Uterus (tissue), 4 donors: Measurements from ENCODE around the gene CERS5. TPM values are rescaled to one million over a fixed set of nuclear protein-coding genes. Genes with fewer than 3 reads are reported as not detected.
"Not testable (repeated sequence)": the region's sequence is repeated elsewhere in the genome, so short reads cannot be mapped to it uniquely, and the experiment has no call there.

Experiments
- DNase-seq, 2 donors: peaks; one replicate each; pipeline ENCODE4 v3.0.0-alpha.2; 2019 to 2020
- H3K27ac ChIP-seq, 2 donors: fragments of 200-600 bp; sonication (generic); 1 replicate in 1 of 2; 2 replicates in 1 of 2; pipeline ENCODE4 v1.5.1; 2016 to 2018
- H3K27me3 ChIP-seq, 2 donors: fragments of 200-600 bp; sonication (generic); one replicate each; pipeline ENCODE4 v1.5.1; 2018 to 2019; ENCODE audit warnings: control low read depth in 1 of 2
- H3K36me3 ChIP-seq, 2 donors: fragments of 200-600 bp; sonication (generic); one replicate each; pipeline ENCODE4 v1.5.1; 2019; ENCODE audit warnings: control low read depth in 1 of 2
- H3K4me1 ChIP-seq, 2 donors: fragments of 200-600 bp; sonication (generic); one replicate each; pipeline ENCODE4 v1.5.1; 2018 to 2019; ENCODE audit warnings: control low read depth in 1 of 2
- H3K4me3 ChIP-seq, 2 donors: fragments of 200-600 bp; sonication (generic); 1 replicate in 1 of 2; 2 replicates in 1 of 2; pipeline ENCODE4 v1.5.1; 2018 to 2019; ENCODE audit warnings: mild to moderate bottlenecking in 1 of 2
- H3K9me3 ChIP-seq, 2 donors: fragments of 200-600 bp; sonication (generic); one replicate each; pipeline ENCODE4 v1.5.1; 2019; ENCODE audit warnings: control low read depth in 1 of 2
- POLR2A ChIP-seq, 2 donors: fragments of 450-650 bp; IDR thresholded peaks; one replicate each; pipeline ENCODE4 v1.6.1; 2016; ENCODE audit warnings: antibody characterized with exemption in 2 of 2, mild to moderate bottlenecking in 1 of 2, moderate library complexity in 1 of 2
- intact Hi-C: fragments of 100-400 bp; cut with DNase I; formaldehyde crosslinking; loops from one replicate; pipeline ENCODE4 v1.15.1; 2023; ENCODE audit warnings: low total_unique reads
- total RNA-seq, 4 donors: library from RNA; depleted of rRNA in 3 of 4; stranded (reverse); fragments of >200 nt in 3 of 4; gene quantifications; one replicate each; pipeline versions ENCODE4 v1.1.0 to v1.2.4, GENCODE V29; 2014 to 2023
- TF ChIP-seq, protein P1 (sequence below), 4 experiments: fragments of 200-600 bp in 2 of 4; fragments of 450-650 bp in 2 of 4; sonication (generic) in 2 of 4; IDR thresholded peaks; one replicate each; pipeline ENCODE4 v1.5.1; 2016 to 2019; ENCODE audit warnings: antibody characterized with exemption in 4 of 4, mild to moderate bottlenecking in 2 of 4, moderate library complexity in 1 of 4
- donor health status: DM: yes; HTN: yes; CAD: no.

The CERS5 gene
- total RNA-seq, 4 donors from 2014 or later, result 9.1 to 73.9 (median 40.5) TPM

DNA sequence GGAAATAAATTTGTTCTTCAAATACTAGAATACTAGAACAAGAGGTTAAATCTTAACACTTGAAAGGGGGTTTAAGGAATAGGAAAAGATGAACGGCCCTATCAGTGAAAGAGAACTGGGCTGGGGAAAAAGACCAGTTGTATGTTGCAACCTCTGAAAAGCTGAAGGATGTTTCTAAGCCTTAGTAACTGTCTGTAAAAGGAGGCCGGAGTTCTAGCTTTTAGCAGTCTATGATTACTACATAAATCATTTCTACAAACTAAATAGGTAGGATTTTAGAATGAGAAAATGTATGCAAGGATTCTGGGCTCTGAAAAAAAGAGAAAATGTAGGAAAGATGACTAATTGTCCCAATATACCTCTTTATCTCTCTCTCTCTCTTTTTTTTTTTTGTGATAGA, 4.9 kb downstream of the CERS5 start:
- Histone ChIP-seq H3K9me3 (no peaks in the 10 kb centered on the region), H3K4me3 (no peak overlapping the region), H3K27ac (no peak overlapping the region), H3K4me1 (no peaks in the 10 kb centered on the region), H3K36me3 (no peaks in the 10 kb centered on the region), H3K27me3 (no peaks in the 10 kb centered on the region)
- intact Hi-C loops, result no loop called here
- no peak for DNase-seq
- no peak for TF ChIP-seq POLR2A (IDR thresholded peaks at IDR 0.05)
- TF ChIP-seq, protein P1, sequence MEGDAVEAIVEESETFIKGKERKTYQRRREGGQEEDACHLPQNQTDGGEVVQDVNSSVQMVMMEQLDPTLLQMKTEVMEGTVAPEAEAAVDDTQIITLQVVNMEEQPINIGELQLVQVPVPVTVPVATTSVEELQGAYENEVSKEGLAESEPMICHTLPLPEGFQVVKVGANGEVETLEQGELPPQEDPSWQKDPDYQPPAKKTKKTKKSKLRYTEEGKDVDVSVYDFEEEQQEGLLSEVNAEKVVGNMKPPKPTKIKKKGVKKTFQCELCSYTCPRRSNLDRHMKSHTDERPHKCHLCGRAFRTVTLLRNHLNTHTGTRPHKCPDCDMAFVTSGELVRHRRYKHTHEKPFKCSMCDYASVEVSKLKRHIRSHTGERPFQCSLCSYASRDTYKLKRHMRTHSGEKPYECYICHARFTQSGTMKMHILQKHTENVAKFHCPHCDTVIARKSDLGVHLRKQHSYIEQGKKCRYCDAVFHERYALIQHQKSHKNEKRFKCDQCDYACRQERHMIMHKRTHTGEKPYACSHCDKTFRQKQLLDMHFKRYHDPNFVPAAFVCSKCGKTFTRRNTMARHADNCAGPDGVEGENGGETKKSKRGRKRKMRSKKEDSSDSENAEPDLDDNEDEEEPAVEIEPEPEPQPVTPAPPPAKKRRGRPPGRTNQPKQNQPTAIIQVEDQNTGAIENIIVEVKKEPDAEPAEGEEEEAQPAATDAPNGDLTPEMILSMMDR (IDR thresholded peaks at IDR 0.05), result no peak

- no peaks in the 10 kb centered on the region for H3K36me3 ChIP-seq
- intact Hi-C loops, result no loop called here
- no peaks in the 10 kb centered on the region for H3K27me3 ChIP-seq
- no peak for TF ChIP-seq POLR2A (IDR thresholded peaks at IDR 0.05)
- TF ChIP-seq, protein P1 (IDR thresholded peaks at IDR 0.05), result no peak
- H3K9me3 ChIP-seq, result no peaks in the 10 kb centered on the region
- no peaks in the 10 kb centered on the region for H3K4me1 ChIP-seq
- no peak overlapping the region for H3K4me3 ChIP-seq
- no peak overlapping the region for H3K27ac ChIP-seq
- DNase-seq, result no peak
Observed at GRCh38 chr12:50160643-50161042, 6.5 kb downstream of the CERS5 start.

DNA sequence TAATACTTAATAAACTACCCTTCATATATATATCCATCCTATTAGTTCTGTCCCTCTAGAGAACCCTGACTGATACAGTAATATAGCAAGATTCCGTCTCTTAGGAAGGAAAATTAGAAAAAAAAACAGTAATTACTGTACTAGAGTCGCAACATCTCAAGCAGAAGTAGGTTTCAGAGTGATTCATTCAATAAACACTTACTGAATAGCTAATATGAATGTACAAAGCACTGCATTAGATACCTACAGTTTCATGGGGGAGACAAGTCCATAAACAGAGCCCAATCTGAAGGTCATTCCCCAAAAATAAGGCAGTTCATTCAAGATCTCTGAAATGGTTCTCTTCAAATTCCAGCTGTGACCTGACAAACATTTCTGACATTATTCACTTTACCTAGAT, 9.9 kb downstream of the CERS5 start:
- TF ChIP-seq, protein P1 (IDR thresholded peaks at IDR 0.05), result no peak
- no peak for TF ChIP-seq POLR2A (IDR thresholded peaks at IDR 0.05)

GRCh38 chr12:50156641-50157040, 10.5 kb downstream of the CERS5 start:
- no peak for DNase-seq
- no peak overlapping the region for H3K27ac ChIP-seq
- intact Hi-C loops, result no loop called here
- no peak overlapping the region for H3K4me3 ChIP-seq
- no peaks in the 10 kb centered on the region for H3K9me3 ChIP-seq
- no peaks in the 10 kb centered on the region for H3K4me1 ChIP-seq
- no peak for TF ChIP-seq POLR2A (IDR thresholded peaks at IDR 0.05)
- TF ChIP-seq, protein P1 (IDR thresholded peaks at IDR 0.05), result no peak
- H3K36me3 ChIP-seq, result no peaks in the 10 kb centered on the region
- H3K27me3 ChIP-seq, result no peaks in the 10 kb centered on the region

More for the DNA sequence above, 9.9 kb downstream of the CERS5 start:
- Histone ChIP-seq H3K27me3 (no peaks in the 10 kb centered on the region), H3K4me1 (no peaks in the 10 kb centered on the region), H3K27ac (no peak overlapping the region), H3K36me3 (no peaks in the 10 kb centered on the region), H3K9me3 (no peaks in the 10 kb centered on the region), H3K4me3 (no peak overlapping the region)
- no peak for DNase-seq
- intact Hi-C loops, result no loop called here

GRCh38 chr12:50154947-50155346, 12.2 kb downstream of the CERS5 start:
- H3K4me3 ChIP-seq, H3K9me3 ChIP-seq, H3K27ac ChIP-seq, H3K27me3 ChIP-seq, DNase-seq, H3K36me3 ChIP-seq, H3K4me1 ChIP-seq, intact Hi-C loops: not testable (repeated sequence)

DNA sequence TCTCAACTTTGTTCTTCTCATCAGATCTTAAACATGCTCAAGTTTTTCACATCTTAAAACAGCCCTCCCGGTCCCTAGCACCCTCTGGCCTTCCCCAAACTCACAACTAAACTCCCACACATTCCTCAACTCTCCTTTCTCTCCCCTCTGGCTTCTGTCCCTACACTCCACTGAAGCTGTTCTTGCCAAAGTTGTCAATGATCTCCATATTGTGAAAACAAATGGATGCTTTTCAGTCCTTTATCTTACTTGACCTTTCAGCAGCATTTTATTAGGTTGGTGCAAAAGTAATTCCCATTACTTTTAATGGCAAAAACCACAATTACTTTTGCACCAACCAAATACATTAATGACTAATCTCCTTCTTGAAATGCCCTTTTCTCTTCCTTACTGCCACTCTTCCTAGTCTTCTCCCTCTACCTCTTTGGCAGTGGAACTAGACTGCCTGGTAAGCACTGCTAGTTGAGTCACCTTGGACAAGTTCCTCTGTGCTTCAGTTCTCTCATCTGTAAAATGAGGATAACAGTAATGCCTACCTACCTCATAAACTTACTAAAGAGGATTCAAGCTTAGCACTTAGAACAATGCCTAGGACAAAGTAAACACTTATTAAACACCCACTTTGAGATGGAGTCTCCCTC, 16.0 kb downstream of the CERS5 start:
- no peak for TF ChIP-seq POLR2A (IDR thresholded peaks at IDR 0.05)
- TF ChIP-seq, protein P1 (IDR thresholded peaks at IDR 0.05), result no peak
- H3K4me3 ChIP-seq, result no peak overlapping the region
- H3K4me1 ChIP-seq, result no peaks in the 10 kb centered on the region
- intact Hi-C loops, result no loop called here
- no peak for DNase-seq
- H3K36me3 ChIP-seq, result no peaks in the 10 kb centered on the region
- H3K9me3 ChIP-seq, result no peaks in the 10 kb centered on the region
- H3K27me3 ChIP-seq, result no peaks in the 10 kb centered on the region
- H3K27ac ChIP-seq, result peak overlapping the region; percentile 12 to 33
